Thoracic aorta (tissue), 2 donors: ENCODE measurements around the gene ARHGEF37. TPM values are rescaled to one million over a fixed set of nuclear protein-coding genes. Genes with fewer than 3 reads are reported as not detected.

ENCODE experiments used
- ATAC-seq: fragments of 150-250 bp; one replicate; pipeline ENCODE4 v1.8.0; 2017; ENCODE audit warnings: low read depth; ENCODE audit not compliant: insufficient number of reproducible peaks, low FRiP score
- DNase-seq: peaks from one replicate; pipeline ENCODE4 v3.0.0-alpha.2; 2020; ENCODE audit warnings: low spot score
- H3K27ac ChIP-seq, 2 donors: fragments of 200-600 bp; sonication (generic); 1 replicate in 1 of 2; 2 replicates in 1 of 2; pipeline ENCODE4 v1.5.1; 2016; ENCODE audit warnings: mild to moderate bottlenecking in 2 of 2, moderate library complexity in 2 of 2
- H3K27me3 ChIP-seq: fragments of 200-600 bp; sonication (generic); replicated peaks from 2 replicates; pipeline ENCODE4 v1.6.0; 2016; ENCODE audit warnings: mild to moderate bottlenecking; ENCODE audit not compliant: insufficient read depth
- H3K36me3 ChIP-seq: fragments of 200-600 bp; sonication (generic); one replicate; pipeline ENCODE4 v1.5.1; 2016
- H3K4me1 ChIP-seq, 2 donors: fragments of 200-600 bp; sonication (generic); 1 replicate in 1 of 2; 2 replicates in 1 of 2; pipeline versions ENCODE4 v1.5.1 to v1.6.0; 2016; ENCODE audit warnings: low read depth in 2 of 2, mild to moderate bottlenecking in 1 of 2; ENCODE audit not compliant: control insufficient read depth in 1 of 2
- H3K4me3 ChIP-seq: fragments of 200-600 bp; sonication (generic); 2 replicates; pipeline ENCODE4 v1.5.1; 2016; ENCODE audit warnings: mild to moderate bottlenecking
- H3K9me3 ChIP-seq: fragments of 200-600 bp; sonication (generic); 2 replicates; pipeline ENCODE4 v1.5.1; 2016
- CTCF ChIP-seq: fragments of 200-600 bp; sonication (generic); IDR thresholded peaks from one replicate; pipeline ENCODE4 v1.5.1; 2019; ENCODE audit warnings: antibody characterized with exemption
- total RNA-seq, 2 donors: library from RNA; depleted of rRNA; stranded (reverse); fragments of >200 nt; gene quantifications; one replicate each; pipeline versions ENCODE4 v1.1.0 to v1.2.3, GENCODE V29; 2016

The ARHGEF37 gene
- total RNA-seq, 2 donors from 2014 or later, result 5.6 to 11.4 TPM

GRCh38 chr5:149627070-149627469, 45.8 kb downstream of the ARHGEF37 start:
- Histone ChIP-seq H3K4me3 (no peak overlapping the region), H3K27ac (no peak overlapping the region), H3K4me1 (peaks cover 0 to 1% of the 10 kb centered on the region in 2 donors), H3K36me3 (peaks cover 17% of the 10 kb centered on the region), H3K27me3 (no peaks in the 10 kb centered on the region), H3K9me3 (no peaks in the 10 kb centered on the region)
- TF ChIP-seq CTCF, result no peak
- DNase-seq, result no peak
- no peak for ATAC-seq

GRCh38 chr5:149628221-149628620, 46.9 kb downstream of the ARHGEF37 start:
- no peaks in the 10 kb centered on the region for H3K27me3 ChIP-seq
- DNase-seq (no peak), ATAC-seq (no peak)
- peaks cover 12% of the 10 kb centered on the region for H3K36me3 ChIP-seq
- H3K4me1 ChIP-seq, result peaks cover 0 to 8% of the 10 kb centered on the region in 2 donors
- no peak overlapping the region for H3K27ac ChIP-seq
- no peaks in the 10 kb centered on the region for H3K9me3 ChIP-seq
- H3K4me3 ChIP-seq, result no peak overlapping the region
- TF ChIP-seq CTCF, result no peak

GRCh38 chr5:149628846-149629388, 47.6 kb downstream of the ARHGEF37 start:
- Histone ChIP-seq H3K27me3 (no peaks in the 10 kb centered on the region), H3K36me3 (peaks cover 12% of the 10 kb centered on the region), H3K9me3 (no peaks in the 10 kb centered on the region), H3K27ac (no peak overlapping the region), H3K4me1 (peaks cover 0 to 8% of the 10 kb centered on the region in 2 donors), H3K4me3 (no peak overlapping the region)
- DNase-seq (no peak), ATAC-seq (no peak)
- no peak for TF ChIP-seq CTCF

DNA sequence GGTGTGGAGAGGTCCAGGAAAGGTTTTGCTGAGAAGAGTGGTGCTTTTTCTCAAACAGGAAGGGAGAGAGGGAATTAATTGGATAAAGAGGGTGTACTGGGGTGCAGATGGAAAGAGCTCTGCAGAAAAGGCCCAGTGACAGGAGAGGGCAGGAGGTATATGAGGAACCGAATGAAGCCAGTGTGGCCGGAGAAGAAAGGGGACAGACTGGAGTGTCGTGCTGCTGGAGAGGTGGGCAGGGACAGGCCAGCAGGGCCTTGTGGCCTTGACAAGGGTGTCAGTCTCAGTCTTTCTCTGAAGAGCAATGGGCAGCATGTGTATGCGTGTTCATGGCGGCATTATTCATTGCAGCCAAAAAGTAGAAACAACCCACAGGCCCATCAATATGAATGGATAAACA, 48.1 kb downstream of the ARHGEF37 start:
- TF ChIP-seq CTCF, result no peak
- Histone ChIP-seq H3K27me3 (no peaks in the 10 kb centered on the region), H3K4me1 (peaks cover 0 to 8% of the 10 kb centered on the region in 2 donors), H3K4me3 (no peak overlapping the region), H3K36me3 (peaks cover 12% of the 10 kb centered on the region), H3K27ac (no peak overlapping the region), H3K9me3 (no peaks in the 10 kb centered on the region)
- no peak for DNase-seq
- ATAC-seq, result no peak

DNA sequence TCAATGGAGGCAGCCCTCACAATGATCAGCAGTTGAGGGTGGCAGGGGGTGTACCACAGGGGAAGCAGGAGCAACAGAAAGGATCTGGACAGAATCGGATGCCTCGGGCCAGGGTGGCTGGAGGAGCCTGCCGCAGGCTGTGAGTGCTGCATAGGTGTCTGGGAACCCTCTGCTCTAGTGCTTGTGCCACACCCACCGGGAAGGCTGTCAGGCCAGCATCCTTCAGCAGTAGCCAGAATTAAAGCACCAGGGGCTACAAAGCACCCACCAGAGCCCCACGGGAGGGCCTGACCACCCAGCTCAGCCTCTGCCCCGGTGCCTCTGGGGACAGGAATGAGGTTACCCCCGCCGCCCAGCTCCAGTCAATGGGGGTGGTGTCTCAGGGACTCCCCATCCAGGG, 49.0 kb downstream of the ARHGEF37 start:
- peaks cover 11% of the 10 kb centered on the region for H3K36me3 ChIP-seq
- no peak overlapping the region for H3K4me3 ChIP-seq
- H3K27ac ChIP-seq, result no peak overlapping the region
- H3K27me3 ChIP-seq, result no peaks in the 10 kb centered on the region
- TF ChIP-seq CTCF, result no peak
- no peak for DNase-seq
- peaks cover 0 to 8% of the 10 kb centered on the region in 2 donors for H3K4me1 ChIP-seq
- no peaks in the 10 kb centered on the region for H3K9me3 ChIP-seq
- ATAC-seq, result no peak
